Large intestine (tissue), 3 donors: ENCODE measurements around the gene ME3. TPM values are rescaled to one million over a fixed set of nuclear protein-coding genes. Genes with fewer than 3 reads are reported as not detected.
"Not testable (repeated sequence)": the region's sequence is repeated elsewhere in the genome, so short reads cannot be mapped to it uniquely, and the experiment has no call there.

Experiments used
- DNase-seq, 2 donors: peaks; one replicate each; pipeline versions ENCODE4 v3.0.0 to v3.0.0-alpha.2; 2013
- H3K27ac ChIP-seq: one replicate; pipeline ENCODE4 v1.5.1; 2013; ENCODE audit warnings: low read length
- H3K27me3 ChIP-seq: 2 replicates; pipeline ENCODE4 v1.6.1; 2013; ENCODE audit warnings: low read length; ENCODE audit not compliant: control insufficient read depth, insufficient read depth
- H3K36me3 ChIP-seq: 2 replicates; pipeline ENCODE4 v1.6.1; 2013; ENCODE audit warnings: low read length; ENCODE audit not compliant: control insufficient read depth, insufficient read depth
- H3K4me1 ChIP-seq: one replicate; pipeline ENCODE4 v1.6.1; 2013; ENCODE audit warnings: low read length; ENCODE audit not compliant: control insufficient read depth, insufficient read depth
- H3K4me3 ChIP-seq: one replicate; pipeline ENCODE4 v1.5.1; 2013; ENCODE audit warnings: low read length
- H3K9me3 ChIP-seq: one replicate; pipeline ENCODE4 v1.6.1; 2013; ENCODE audit warnings: mild to moderate bottlenecking, low read depth, low read length, moderate library complexity; ENCODE audit not compliant: control insufficient read depth
- WGBS: methylation state at CpG from one replicate; pipeline ENCODE4 v1.1.5; 2013; ENCODE audit warnings: low lambda C conversion rate; ENCODE audit not compliant: insufficient coverage; 5-methylcytosine and 5-hydroxymethylcytosine counted together
- polyA plus RNA-seq: library from polyadenylated mRNA; unstranded; fragments of 120-200 nt; gene quantifications from one replicate; pipeline ENCODE4 v1.2.1, GENCODE V29; 2013

ME3 gene
- polyA plus RNA-seq, 1 donor, result 25.0 TPM

DNA sequence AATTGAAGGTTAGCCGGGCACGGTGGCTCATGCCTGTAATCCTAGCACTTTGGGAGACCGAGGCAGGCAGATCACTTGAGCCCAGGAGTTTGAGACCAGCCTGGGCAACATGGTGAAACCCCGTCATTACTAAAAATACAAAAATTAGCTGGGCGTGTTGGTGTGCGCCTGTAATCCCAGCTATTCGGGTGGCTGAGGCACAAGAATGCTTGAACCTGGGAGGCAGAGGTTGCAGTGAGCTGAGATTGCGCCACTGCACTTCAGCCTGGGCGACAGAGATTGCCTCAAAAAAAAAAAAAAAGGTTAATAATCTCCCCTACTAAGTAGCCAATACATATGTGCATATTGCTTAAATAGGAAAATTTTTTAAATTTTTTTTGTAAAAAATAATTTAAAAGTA, 255.5 kb downstream of the ME3 start:
- not testable (repeated sequence) for H3K27me3 ChIP-seq, H3K4me3 ChIP-seq, DNase-seq, H3K9me3 ChIP-seq, H3K4me1 ChIP-seq, H3K36me3 ChIP-seq
- WGBS, result 81% methylated on average over 3 of the region's 9 CpGs
- H3K27ac ChIP-seq, result peak overlapping the region; percentile 30

DNA sequence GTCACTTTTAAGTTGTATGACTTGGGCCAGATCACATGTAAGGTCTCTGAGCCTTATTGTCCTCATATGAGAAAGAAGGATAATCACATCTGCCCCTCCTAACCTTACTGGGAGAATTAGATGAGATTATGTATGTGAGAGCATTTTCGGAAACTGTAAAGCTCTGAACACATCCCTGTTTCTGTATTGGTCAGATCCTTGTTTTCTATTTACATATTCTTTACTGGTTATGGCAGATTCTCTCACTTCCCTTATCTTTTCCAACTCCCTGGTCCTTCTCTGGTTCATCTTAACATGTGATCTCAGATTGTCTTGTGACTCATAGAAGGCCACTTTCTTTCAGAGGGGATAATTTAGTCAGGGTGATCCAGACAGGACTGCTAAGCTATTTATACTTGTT, 255.9 kb downstream of the ME3 start:
- peak overlapping the region; percentile 30 for H3K27ac ChIP-seq
- no peaks in the 10 kb centered on the region for H3K4me1 ChIP-seq
- H3K36me3 ChIP-seq, result no peaks in the 10 kb centered on the region
- no peak for DNase-seq
- 100% methylated on average over 1 of the region's 1 CpG for WGBS
- H3K27me3 ChIP-seq, result no peaks in the 10 kb centered on the region
- no peaks in the 10 kb centered on the region for H3K9me3 ChIP-seq
- no peak overlapping the region for H3K4me3 ChIP-seq

DNA sequence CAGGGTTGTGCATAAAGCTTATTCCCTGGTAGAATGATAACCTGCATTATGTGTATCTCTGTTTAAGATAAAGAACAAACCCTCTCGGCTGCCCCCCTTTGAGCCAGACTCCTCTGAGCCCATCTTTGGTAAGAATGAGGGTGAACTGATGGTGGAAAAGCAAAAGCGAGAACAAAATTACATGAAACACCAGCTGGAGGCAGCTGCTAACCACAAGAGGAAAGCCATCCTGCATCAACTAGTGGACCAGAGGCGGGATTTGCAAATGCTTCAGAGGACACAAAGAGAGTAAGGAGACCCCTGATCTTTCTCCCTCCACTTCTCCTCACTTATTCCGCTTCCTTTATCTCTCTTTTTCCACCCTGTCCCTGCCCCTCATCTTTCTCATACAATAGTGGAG, 257.4 kb downstream of the ME3 start:
- Histone ChIP-seq H3K4me3 (no peak overlapping the region), H3K4me1 (no peaks in the 10 kb centered on the region), H3K27me3 (no peaks in the 10 kb centered on the region), H3K9me3 (no peaks in the 10 kb centered on the region), H3K27ac (no peak overlapping the region), H3K36me3 (no peaks in the 10 kb centered on the region)
- WGBS, result no CpG with 5 or more reads among the region's 4 CpGs
- DNase-seq, result no peak

DNA sequence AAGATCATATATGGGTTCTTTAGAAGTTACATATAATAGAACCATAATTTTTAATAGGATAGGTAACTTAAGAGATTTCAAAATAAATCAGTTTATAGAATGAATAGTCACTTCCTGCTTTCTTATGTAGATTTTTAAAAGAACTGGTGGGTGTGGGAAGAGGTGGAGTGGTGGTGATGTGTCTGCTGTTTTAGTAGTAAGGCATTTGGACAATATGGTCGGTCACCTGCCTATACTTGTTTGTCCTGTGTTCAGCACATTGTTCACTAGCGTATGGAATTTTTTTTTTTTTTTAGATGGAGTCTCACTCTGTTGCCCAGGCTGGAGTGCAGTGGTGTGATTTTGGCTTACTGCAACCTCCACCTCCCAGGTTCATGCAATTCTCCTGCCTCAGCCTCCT, 258.4 kb downstream of the ME3 start:
- Histone ChIP-seq H3K4me1 (no peaks in the 10 kb centered on the region), H3K27ac (no peak overlapping the region), H3K36me3 (no peaks in the 10 kb centered on the region), H3K4me3 (no peak overlapping the region), H3K27me3 (no peaks in the 10 kb centered on the region), H3K9me3 (no peaks in the 10 kb centered on the region)
- no peak for DNase-seq
- WGBS, result 100% methylated on average over 1 of the region's 2 CpGs

DNA sequence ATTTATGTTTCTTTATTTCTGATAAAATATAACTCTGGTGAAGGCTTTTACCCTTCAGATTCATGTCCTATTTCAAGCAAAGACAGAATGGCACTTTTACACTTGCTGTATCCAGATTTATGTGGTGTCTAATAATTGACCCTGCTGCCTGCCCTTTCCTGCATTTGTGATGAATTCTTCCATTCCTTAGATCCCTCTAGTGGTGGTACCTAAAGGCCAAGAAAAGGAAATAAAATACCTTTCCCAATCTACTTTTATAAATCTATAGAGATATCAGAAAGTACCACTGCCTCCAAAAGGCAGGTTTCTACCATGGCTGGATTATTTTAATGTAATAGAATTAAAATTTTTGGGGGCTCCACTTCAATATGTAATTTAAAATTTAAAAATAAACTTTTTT, 263.6 kb downstream of the ME3 start:
- Histone ChIP-seq H3K27me3 (no peaks in the 10 kb centered on the region), H3K4me3 (no peak overlapping the region), H3K4me1 (no peaks in the 10 kb centered on the region), H3K36me3 (no peaks in the 10 kb centered on the region), H3K9me3 (no peaks in the 10 kb centered on the region), H3K27ac (no peak overlapping the region)
- DNase-seq, result no peak

DNA sequence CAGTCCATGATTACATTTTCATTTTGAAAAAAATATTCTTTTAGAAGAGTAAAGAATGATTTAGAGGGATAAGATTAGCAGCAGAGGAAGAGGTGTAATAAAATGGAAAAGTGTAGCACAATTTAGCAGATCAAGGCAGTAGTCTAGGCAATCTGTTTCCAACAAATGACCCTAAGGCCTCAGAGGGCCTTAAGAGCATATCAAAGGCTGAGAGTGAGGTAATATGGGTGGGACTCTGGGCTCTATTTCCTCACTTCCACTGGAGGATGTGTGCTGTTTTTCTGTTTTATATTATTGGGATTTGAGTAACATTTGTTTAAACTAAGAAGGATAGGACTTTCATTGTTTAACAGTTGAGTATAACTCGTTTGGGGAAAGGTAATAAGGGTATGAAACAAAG, 269.0 kb downstream of the ME3 start:
- Histone ChIP-seq H3K27me3 (no peaks in the 10 kb centered on the region), H3K9me3 (no peaks in the 10 kb centered on the region), H3K27ac (no peak overlapping the region), H3K36me3 (no peaks in the 10 kb centered on the region), H3K4me1 (no peaks in the 10 kb centered on the region), H3K4me3 (no peak overlapping the region)
- WGBS, result 80% methylated on average over 1 of the region's 1 CpG
- peak in 1 of 2 donors; percentile 26 for DNase-seq

DNA sequence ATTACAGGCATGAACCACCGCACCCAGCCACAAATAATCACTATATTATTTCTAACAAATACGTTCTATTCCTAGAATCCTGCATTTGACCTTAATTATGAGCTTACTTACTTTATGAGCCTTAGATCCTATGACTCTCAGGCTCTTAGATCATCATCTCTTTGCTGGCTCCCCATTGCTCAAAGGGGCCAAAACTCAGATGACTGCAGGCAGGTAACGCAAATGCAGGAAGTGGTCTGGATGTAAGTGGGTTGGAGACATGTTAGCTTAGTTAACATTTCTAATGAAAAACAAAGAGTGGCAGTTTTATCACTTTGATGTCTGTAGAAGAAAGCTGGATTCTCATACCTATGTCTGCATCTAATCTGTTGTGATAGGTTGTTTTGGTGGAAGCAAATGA, 274.3 kb downstream of the ME3 start:
- H3K9me3 ChIP-seq, result no peaks in the 10 kb centered on the region
- WGBS, result no CpG with 5 or more reads among the region's 3 CpGs
- no peaks in the 10 kb centered on the region for H3K36me3 ChIP-seq
- no peaks in the 10 kb centered on the region for H3K4me1 ChIP-seq
- H3K27ac ChIP-seq, result no peak overlapping the region
- H3K4me3 ChIP-seq, result no peak overlapping the region
- DNase-seq, result no peak
- no peaks in the 10 kb centered on the region for H3K27me3 ChIP-seq

DNA sequence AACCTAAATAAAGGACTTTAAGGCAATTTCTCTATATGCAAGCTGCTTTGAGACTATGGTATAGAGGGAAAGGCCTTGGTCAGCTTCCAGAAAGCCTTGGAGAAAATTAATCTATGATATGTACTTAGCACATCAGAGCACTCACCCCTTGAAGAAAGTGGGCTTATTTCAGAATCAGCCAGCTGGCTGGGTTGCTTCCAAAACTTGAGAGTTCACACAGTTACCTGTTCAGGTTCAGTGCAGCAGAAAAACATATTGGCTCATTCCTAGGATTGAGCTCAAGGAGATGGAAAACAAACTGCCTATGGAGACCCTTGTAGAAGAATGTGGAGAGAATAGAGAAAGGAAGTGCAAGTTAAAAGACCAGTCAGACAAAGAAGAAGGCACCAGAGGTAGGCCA, 275.1 kb downstream of the ME3 start:
- H3K27me3 ChIP-seq, result no peaks in the 10 kb centered on the region
- no peaks in the 10 kb centered on the region for H3K9me3 ChIP-seq
- no peak overlapping the region for H3K27ac ChIP-seq
- DNase-seq, result no peak
- H3K36me3 ChIP-seq, result no peaks in the 10 kb centered on the region
- no peaks in the 10 kb centered on the region for H3K4me1 ChIP-seq
- H3K4me3 ChIP-seq, result no peak overlapping the region

DNA sequence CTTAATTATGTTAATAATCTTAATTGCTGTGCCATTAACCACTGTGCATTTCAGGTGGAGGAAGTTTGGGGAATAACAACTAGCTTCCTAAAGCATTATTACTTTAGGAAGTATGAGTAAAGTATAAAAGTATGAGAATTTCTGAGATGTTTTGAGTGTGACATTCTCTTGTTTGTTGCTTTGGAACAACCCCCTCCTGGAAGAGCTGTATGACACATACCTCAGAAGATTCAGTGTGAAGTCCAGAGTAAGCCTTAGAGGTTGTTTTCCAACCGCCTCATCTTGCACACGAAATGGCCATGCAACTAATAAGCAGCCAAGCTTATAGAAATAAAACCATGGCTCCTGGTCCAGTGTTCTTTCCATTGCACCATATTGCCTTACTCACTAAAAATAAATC, 276.0 kb downstream of the ME3 start:
- Histone ChIP-seq H3K36me3 (no peaks in the 10 kb centered on the region), H3K4me1 (no peaks in the 10 kb centered on the region), H3K27me3 (no peaks in the 10 kb centered on the region)

DNA sequence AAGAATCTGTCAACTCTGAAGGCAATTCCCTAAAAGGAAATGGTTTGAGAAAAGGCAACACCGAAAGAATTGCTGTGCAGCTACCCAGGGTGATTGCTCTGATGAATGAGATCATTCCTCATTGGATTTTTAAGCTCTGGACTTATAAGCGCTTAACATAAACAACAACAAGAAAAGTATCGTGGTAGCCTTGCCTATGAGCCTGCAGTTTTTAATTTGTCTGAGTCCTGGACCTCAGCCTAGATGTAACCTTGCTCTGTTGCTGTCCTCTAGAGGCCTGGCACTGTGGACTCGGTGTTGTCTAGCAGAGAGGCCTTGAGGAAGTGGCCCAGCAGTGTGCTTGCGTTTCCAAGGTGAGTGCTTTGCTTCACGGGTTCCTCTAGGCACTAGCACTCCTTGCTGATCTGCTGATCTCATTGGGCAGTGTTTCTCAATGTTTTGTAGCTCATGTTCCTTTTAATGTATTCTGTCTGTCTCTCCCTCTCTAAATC, 277.3 kb downstream of the ME3 start:
- H3K36me3 ChIP-seq, result no peaks in the 10 kb centered on the region
- no peak overlapping the region for H3K4me3 ChIP-seq
- H3K9me3 ChIP-seq, result no peaks in the 10 kb centered on the region
- no peak for DNase-seq
- no peaks in the 10 kb centered on the region for H3K27me3 ChIP-seq
- H3K4me1 ChIP-seq, result no peaks in the 10 kb centered on the region
- no CpG with 5 or more reads among the region's 6 CpGs for WGBS
- H3K27ac ChIP-seq, result no peak overlapping the region

More for the DNA sequence above, 276.0 kb downstream of the ME3 start:
- WGBS, result no CpG with 5 or more reads among the region's 2 CpGs
- Histone ChIP-seq H3K4me3 (no peak overlapping the region), H3K9me3 (no peaks in the 10 kb centered on the region), H3K27ac (no peak overlapping the region)
- no peak for DNase-seq
